Mesendoderm (in vitro differentiated cells): ENCODE measurements around the gene OPRL1.

Source experiments
- DNase-seq: peaks from one replicate; pipeline ENCODE4 v3.0.0; 2013
- H2AK5ac ChIP-seq: 2 replicates; pipeline ENCODE4 v1.6.1; 2013; ENCODE audit warnings: low read length, inconsistent platforms
- H2BK120ac ChIP-seq: 2 replicates; pipeline ENCODE4 v1.6.1; 2013; ENCODE audit warnings: low read depth, mild to moderate bottlenecking, low read length, moderate library complexity, mixed read lengths
- H2BK15ac ChIP-seq: replicated peaks from 2 replicates; pipeline ENCODE4 v1.6.1; 2013; ENCODE audit warnings: low read depth, mild to moderate bottlenecking, moderate library complexity
- H2BK5ac ChIP-seq: 2 replicates; pipeline ENCODE4 v1.6.1; 2013; ENCODE audit warnings: low read length, inconsistent platforms
- H3K18ac ChIP-seq: 2 replicates; pipeline ENCODE4 v1.6.1; 2013; ENCODE audit warnings: mild to moderate bottlenecking, low read length, mixed read lengths
- H3K23ac ChIP-seq: one replicate; pipeline ENCODE4 v1.6.1; 2013; ENCODE audit warnings: low read length
- H3K27ac ChIP-seq: 2 replicates; pipeline ENCODE4 v1.5.1; 2013; ENCODE audit warnings: low read depth, mild to moderate bottlenecking, inconsistent platforms, low read length, moderate library complexity
- H3K27me3 ChIP-seq: 2 replicates; pipeline ENCODE4 v1.6.1; 2013; ENCODE audit warnings: low read length, control low read depth, mild to moderate bottlenecking, inconsistent platforms; ENCODE audit not compliant: insufficient read depth, poor library complexity
- H3K36me3 ChIP-seq: 2 replicates; pipeline ENCODE4 v1.6.1; 2013; ENCODE audit warnings: low read length, inconsistent platforms; ENCODE audit not compliant: control insufficient read depth, insufficient read depth
- H3K4ac ChIP-seq: one replicate; pipeline ENCODE4 v1.6.1; 2013; ENCODE audit warnings: low read depth, mild to moderate bottlenecking, low read length, moderate library complexity
- H3K4me1 ChIP-seq: 2 replicates; pipeline ENCODE4 v1.6.1; 2013; ENCODE audit warnings: low read depth, low read length, inconsistent platforms; ENCODE audit not compliant: control insufficient read depth
- H3K4me2 ChIP-seq: 2 replicates; pipeline ENCODE4 v1.6.1; 2013; ENCODE audit warnings: low read length
- H3K4me3 ChIP-seq: 2 replicates; pipeline ENCODE4 v1.5.1; 2013; ENCODE audit warnings: mild to moderate bottlenecking, low read length
- H3K56ac ChIP-seq: one replicate; pipeline ENCODE4 v1.6.1; 2013; ENCODE audit warnings: low read length
- H3K79me1 ChIP-seq: 2 replicates; pipeline ENCODE4 v1.6.1; 2013; ENCODE audit warnings: low read length, inconsistent platforms
- H3K79me2 ChIP-seq: 2 replicates; pipeline ENCODE4 v1.6.1; 2013; ENCODE audit warnings: mild to moderate bottlenecking, low read length; ENCODE audit not compliant: control insufficient read depth, insufficient read depth
- H3K9ac ChIP-seq: 2 replicates; pipeline ENCODE4 v1.6.1; 2013; ENCODE audit warnings: low read length, inconsistent platforms
- H4K5ac ChIP-seq: one replicate; pipeline ENCODE4 v1.6.1; 2013; ENCODE audit warnings: low read length
- H4K8ac ChIP-seq: one replicate; pipeline ENCODE4 v1.6.1; 2013; ENCODE audit warnings: low read depth, mild to moderate bottlenecking, control low read depth, low read length, moderate library complexity
- WGBS: extraction: QIAGEN DNeasy Blood & Tissue Kit; methylation state at CpG from one replicate; pipeline ENCODE4 v1.1.7; 2013; ENCODE audit warnings: low lambda C conversion rate, missing lambda C conversion rate; ENCODE audit not compliant: insufficient coverage; ENCODE audit errors: extremely low coverage; 5-methylcytosine and 5-hydroxymethylcytosine counted together

OPRL1 gene

DNA sequence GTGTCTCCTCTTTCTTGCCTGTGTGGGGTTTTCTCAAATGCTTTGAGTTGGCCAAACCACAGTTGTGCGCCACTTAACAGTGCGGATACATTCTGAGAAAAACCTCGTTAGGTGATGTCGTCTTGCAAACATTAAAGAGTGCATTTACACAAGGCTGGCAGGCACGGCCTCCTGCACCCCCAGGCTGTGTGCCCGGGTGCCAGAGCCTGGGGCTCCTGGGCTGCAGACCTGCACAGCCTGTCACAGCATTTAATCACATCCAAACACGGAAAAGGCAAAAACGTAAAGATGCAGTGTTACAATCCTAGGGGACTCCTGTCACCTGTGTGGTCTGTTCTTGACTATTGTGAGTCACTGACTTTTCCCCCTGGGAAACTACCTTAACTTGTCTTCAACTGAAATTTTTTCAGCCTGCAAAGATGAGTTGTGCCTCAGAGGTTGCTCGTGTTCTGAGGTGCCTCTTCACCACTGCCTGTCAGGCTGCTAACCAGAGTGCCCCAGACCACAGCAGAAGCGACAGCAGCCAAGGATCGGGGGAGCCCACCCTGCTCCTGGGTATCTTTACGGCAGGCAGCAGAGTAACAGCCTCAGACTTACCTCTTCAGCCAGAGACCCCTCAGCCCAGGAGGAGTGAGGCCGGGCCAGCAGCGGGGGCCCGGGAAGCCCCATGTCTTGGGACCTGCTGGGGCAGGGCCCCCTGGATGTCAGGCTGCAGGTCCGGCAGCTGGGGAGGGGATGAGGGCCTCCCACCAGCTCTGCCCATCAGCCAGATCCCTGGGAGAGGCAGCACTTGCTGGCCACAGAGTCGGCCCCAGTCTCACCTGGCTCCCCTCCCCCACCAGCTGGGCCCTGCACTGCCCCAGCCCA lies 44.6 kb upstream of the OPRL1 start:
- Histone ChIP-seq H3K27ac (no peak overlapping the region), H3K23ac (no peak overlapping the region), H3K9ac (no peak overlapping the region), H2AK5ac (no peak overlapping the region), H3K27me3 (no peaks in the 10 kb centered on the region), H3K36me3 (peaks cover 6% of the 10 kb centered on the region), H3K79me1 (no peaks in the 10 kb centered on the region), H2BK5ac (no peak overlapping the region), H3K4me3 (no peak overlapping the region), H3K18ac (no peak overlapping the region), H3K4me2 (no peak overlapping the region), H4K8ac (no peak overlapping the region), H4K5ac (no peak overlapping the region), H3K79me2 (no peaks in the 10 kb centered on the region), H2BK120ac (no peak overlapping the region), H3K56ac (no peak overlapping the region), H3K4me1 (peaks cover 2% of the 10 kb centered on the region), H3K4ac (no peak overlapping the region), H2BK15ac (no peak overlapping the region)
- WGBS, result no CpG with 5 or more reads among the region's 17 CpGs
- no peak for DNase-seq

- Histone ChIP-seq H4K5ac (no peak within 1 kb of the TSS), H3K4me2 (no peak within 1 kb of the TSS), H2AK5ac (no peak within 1 kb of the TSS), H2BK15ac (no peak within 1 kb of the TSS), H3K56ac (peak within 1 kb of the TSS; percentile 42), H3K27me3 (no peaks in the 10 kb centered on the region), H3K4me3 (no peak within 1 kb of the TSS), H3K4ac (no peak within 1 kb of the TSS), H4K8ac (no peak within 1 kb of the TSS), H3K36me3 (peaks cover 4% of the 10 kb centered on the region), H3K18ac (no peak within 1 kb of the TSS), H2BK5ac (no peak within 1 kb of the TSS), H2BK120ac (no peak within 1 kb of the TSS), H3K27ac (no peak within 1 kb of the TSS), H3K79me2 (no peaks in the 10 kb centered on the region), H3K79me1 (no peaks in the 10 kb centered on the region), H3K9ac (no peak within 1 kb of the TSS), H3K4me1 (peaks cover 2% of the 10 kb centered on the region), H3K23ac (no peak within 1 kb of the TSS)
- WGBS, result no CpG with 5 or more reads among the region's 10 CpGs
- peak; percentile 78 for DNase-seq
Measured at GRCh38 chr20:64035933-64036345, 43.9 kb upstream of the OPRL1 start, which contains the start of gene C20orf204. Gene C20orf204 (plus strand): TSS chr20:64036182. CDS start chr20:64036324, 142 bp downstream.

- no peak overlapping the region for H3K4ac ChIP-seq
- no peak overlapping the region for H2BK15ac ChIP-seq
- H3K79me2 ChIP-seq, result no peaks in the 10 kb centered on the region
- no peak overlapping the region for H3K4me2 ChIP-seq
- H3K23ac ChIP-seq, result no peak overlapping the region
- H3K18ac ChIP-seq, result no peak overlapping the region
- no peak overlapping the region for H3K4me3 ChIP-seq
- no peak overlapping the region for H3K9ac ChIP-seq
- peaks cover 2% of the 10 kb centered on the region for H3K4me1 ChIP-seq
- no peak overlapping the region for H2BK5ac ChIP-seq
- H4K8ac ChIP-seq, result no peak overlapping the region
- H2BK120ac ChIP-seq, result no peak overlapping the region
- H3K36me3 ChIP-seq, result peaks cover 4% of the 10 kb centered on the region
- whole genome bisulfite sequencing, result no CpG with 5 or more reads among the region's 17 CpGs
- H3K27ac ChIP-seq, result no peak overlapping the region
- H3K27me3 ChIP-seq, result peaks cover 4% of the 10 kb centered on the region
- no peaks in the 10 kb centered on the region for H3K79me1 ChIP-seq
- H2AK5ac ChIP-seq, result no peak overlapping the region
- DNase-seq, result no peak
- no peak overlapping the region for H4K5ac ChIP-seq
- H3K56ac ChIP-seq, result peak overlapping the region; percentile 42
Measured at GRCh38 chr20:64036346-64037198, 43.3 kb upstream of the OPRL1 start.

GRCh38 chr20:64037199-64037497 lies 42.7 kb upstream of the OPRL1 start:
- WGBS, result no CpG with 5 or more reads among the region's 3 CpGs
- no peaks in the 10 kb centered on the region for H3K79me2 ChIP-seq

GRCh38 chr20:64037498-64038213 lies 42.2 kb upstream of the OPRL1 start:
- Histone ChIP-seq H4K5ac (no peak overlapping the region), H2AK5ac (no peak overlapping the region), H3K56ac (no peak overlapping the region), H3K79me2 (no peaks in the 10 kb centered on the region), H2BK120ac (no peak overlapping the region), H2BK5ac (no peak overlapping the region), H4K8ac (no peak overlapping the region), H3K4me1 (peaks cover 2% of the 10 kb centered on the region), H3K36me3 (peaks cover 2% of the 10 kb centered on the region), H3K4me2 (peak overlapping the region; percentile 40), H3K27ac (no peak overlapping the region), H3K79me1 (no peaks in the 10 kb centered on the region), H3K23ac (no peak overlapping the region), H3K9ac (no peak overlapping the region), H3K27me3 (peaks cover 10% of the 10 kb centered on the region), H3K18ac (no peak overlapping the region), H3K4ac (no peak overlapping the region), H3K4me3 (no peak overlapping the region), H2BK15ac (no peak overlapping the region)
- DNase-seq, result peak; percentile 51
- no CpG with 5 or more reads among the region's 36 CpGs for WGBS

More at GRCh38 chr20:64037199-64037497, 42.7 kb upstream of the OPRL1 start:
- peaks cover 7% of the 10 kb centered on the region for H3K27me3 ChIP-seq
- peaks cover 2% of the 10 kb centered on the region for H3K4me1 ChIP-seq
- H3K23ac ChIP-seq, result no peak overlapping the region
- H3K18ac ChIP-seq, result no peak overlapping the region
- H3K56ac ChIP-seq, result no peak overlapping the region
- no peak for DNase-seq
- H4K8ac ChIP-seq, result no peak overlapping the region
- H3K36me3 ChIP-seq, result peaks cover 2% of the 10 kb centered on the region
- H2BK120ac ChIP-seq, result no peak overlapping the region
- no peaks in the 10 kb centered on the region for H3K79me1 ChIP-seq
- H3K4me3 ChIP-seq, result no peak overlapping the region
- H3K4ac ChIP-seq, result no peak overlapping the region
- H2BK5ac ChIP-seq, result no peak overlapping the region
- no peak overlapping the region for H3K9ac ChIP-seq
- H2BK15ac ChIP-seq, result no peak overlapping the region
- no peak overlapping the region for H3K4me2 ChIP-seq
- H4K5ac ChIP-seq, result no peak overlapping the region
- H3K27ac ChIP-seq, result no peak overlapping the region
- no peak overlapping the region for H2AK5ac ChIP-seq
